ENCODE results near the gene KIN.
A peak's percentile ranks its signal among the peaks of the same experiment; 100 is the strongest.

KIN gene

DNA sequence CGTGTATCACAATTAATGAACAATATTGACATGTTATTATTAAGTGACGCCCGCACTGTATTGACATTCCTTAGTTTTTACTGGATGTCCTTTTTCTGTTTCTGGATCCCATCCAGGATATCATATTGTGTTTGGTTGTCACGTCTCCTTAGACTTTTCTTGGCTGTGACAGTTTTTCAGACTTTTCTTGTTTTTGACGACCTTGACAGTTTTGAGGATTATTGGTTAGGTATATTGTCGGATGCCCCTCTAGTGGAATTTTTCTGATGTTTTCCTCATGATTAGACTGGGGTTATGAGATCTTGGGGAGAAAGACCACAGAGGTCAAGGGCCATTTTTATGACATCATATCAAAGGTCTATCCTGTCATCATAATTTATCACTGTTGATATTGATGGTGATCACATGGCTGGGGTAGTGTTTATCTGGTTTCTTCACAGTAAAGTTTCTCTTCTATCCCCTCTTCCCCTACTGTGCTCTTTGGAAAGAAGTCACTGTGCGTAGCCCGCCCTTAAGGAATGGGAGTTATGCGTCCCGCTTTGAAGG is 41.6 kb upstream of the KIN start:
- H3K27me3 Mint-ChIP-seq (ENCODE audit: low read depth): no peaks in the 10 kb centered on the region
- peaks cover 51% of the 10 kb centered on the region for H3K36me3 Mint-ChIP-seq (ENCODE audit: low read depth)
- no peak overlapping the region for H3K27ac Mint-ChIP-seq
- H3K9me3 Mint-ChIP-seq: no peaks in the 10 kb centered on the region
- TF ChIP-seq, protein P1, sequence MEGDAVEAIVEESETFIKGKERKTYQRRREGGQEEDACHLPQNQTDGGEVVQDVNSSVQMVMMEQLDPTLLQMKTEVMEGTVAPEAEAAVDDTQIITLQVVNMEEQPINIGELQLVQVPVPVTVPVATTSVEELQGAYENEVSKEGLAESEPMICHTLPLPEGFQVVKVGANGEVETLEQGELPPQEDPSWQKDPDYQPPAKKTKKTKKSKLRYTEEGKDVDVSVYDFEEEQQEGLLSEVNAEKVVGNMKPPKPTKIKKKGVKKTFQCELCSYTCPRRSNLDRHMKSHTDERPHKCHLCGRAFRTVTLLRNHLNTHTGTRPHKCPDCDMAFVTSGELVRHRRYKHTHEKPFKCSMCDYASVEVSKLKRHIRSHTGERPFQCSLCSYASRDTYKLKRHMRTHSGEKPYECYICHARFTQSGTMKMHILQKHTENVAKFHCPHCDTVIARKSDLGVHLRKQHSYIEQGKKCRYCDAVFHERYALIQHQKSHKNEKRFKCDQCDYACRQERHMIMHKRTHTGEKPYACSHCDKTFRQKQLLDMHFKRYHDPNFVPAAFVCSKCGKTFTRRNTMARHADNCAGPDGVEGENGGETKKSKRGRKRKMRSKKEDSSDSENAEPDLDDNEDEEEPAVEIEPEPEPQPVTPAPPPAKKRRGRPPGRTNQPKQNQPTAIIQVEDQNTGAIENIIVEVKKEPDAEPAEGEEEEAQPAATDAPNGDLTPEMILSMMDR (IDR thresholded peaks at IDR 0.05; ENCODE audit: unreplicated experiment in 3 of 3): no peak
- H3K4me3 Mint-ChIP-seq: no peak overlapping the region
- peaks cover 13% of the 10 kb centered on the region for H3K4me1 Mint-ChIP-seq

DNA sequence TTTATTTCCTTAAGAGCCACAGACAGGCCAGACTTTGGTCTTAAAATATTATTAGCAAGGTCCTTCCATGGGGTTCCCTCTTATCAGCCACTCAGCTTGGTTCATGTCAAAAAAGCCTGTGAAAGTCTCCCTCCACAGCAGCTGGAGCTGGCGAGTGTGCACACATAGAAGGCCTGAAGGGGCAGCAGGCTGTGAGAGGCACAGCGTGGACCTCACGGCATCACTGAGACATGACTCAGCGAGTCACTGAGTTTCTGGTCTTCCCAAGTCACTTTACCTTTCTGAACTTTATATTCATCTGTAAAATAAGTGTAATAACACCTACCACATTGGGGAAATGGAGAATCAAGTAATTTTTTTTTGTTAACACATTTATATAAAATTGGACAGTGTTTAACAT is 39.2 kb upstream of the KIN start:
- TF ChIP-seq, protein P1 (IDR thresholded peaks at IDR 0.05; ENCODE audit: unreplicated experiment in 3 of 3): no peak
- H3K36me3 Mint-ChIP-seq (ENCODE audit: low read depth): peaks cover 46% of the 10 kb centered on the region
- no peak overlapping the region for H3K4me3 Mint-ChIP-seq
- H3K9me3 Mint-ChIP-seq: no peaks in the 10 kb centered on the region
- no peaks in the 10 kb centered on the region for H3K27me3 Mint-ChIP-seq (ENCODE audit: low read depth)
- no peak overlapping the region for H3K27ac Mint-ChIP-seq
- no peaks in the 10 kb centered on the region for H3K4me1 Mint-ChIP-seq

DNA sequence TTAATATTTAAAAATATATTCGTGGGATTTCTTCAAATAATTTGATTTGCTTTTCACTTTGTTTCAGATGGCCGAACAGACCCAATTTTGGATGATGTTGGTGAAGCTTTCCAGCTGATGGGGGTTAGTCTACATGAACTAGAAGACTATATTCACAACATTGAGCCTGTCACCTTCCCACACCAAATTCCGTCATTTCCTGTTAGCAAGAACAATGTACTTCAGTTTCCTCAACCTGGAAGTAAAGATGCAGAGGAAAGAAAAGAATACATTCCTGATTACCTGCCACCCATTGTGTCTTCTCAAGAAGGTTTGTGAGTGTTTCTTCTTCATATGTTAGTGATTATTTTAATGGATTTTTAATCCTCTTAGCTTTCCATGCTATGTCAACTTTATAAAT is 36.5 kb upstream of the KIN start:
- TF ChIP-seq, protein P1 (IDR thresholded peaks at IDR 0.05; ENCODE audit: unreplicated experiment in 3 of 3): no peak
- H3K27ac Mint-ChIP-seq: no peak overlapping the region
- no peaks in the 10 kb centered on the region for H3K9me3 Mint-ChIP-seq
- H3K4me1 Mint-ChIP-seq: peaks cover 8% of the 10 kb centered on the region
- no peak overlapping the region for H3K4me3 Mint-ChIP-seq
- H3K36me3 Mint-ChIP-seq (ENCODE audit: low read depth): peaks cover 34% of the 10 kb centered on the region
- no peaks in the 10 kb centered on the region for H3K27me3 Mint-ChIP-seq (ENCODE audit: low read depth)

DNA sequence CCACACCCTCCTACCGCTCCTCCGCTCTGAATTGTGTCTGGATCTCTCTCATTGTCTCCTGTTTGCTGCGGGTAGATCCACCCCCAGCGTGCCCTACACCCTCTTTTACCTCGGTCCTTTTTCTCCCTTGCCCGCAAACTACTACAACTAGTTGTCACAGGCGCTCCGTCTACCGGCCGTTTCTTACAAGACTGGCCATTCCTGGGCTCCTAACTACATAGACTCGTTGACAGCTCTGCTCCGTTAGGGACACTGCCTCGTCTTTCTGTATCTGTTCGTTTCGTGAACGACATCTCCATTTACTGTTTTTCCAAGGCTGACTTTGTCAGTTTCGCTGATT is 31.3 kb upstream of the KIN start:
- H3K27me3 Mint-ChIP-seq (ENCODE audit: low read depth): peaks cover 19% of the 10 kb centered on the region
- peaks cover 10% of the 10 kb centered on the region for H3K4me1 Mint-ChIP-seq
- H3K36me3 Mint-ChIP-seq (ENCODE audit: low read depth): peaks cover under 1% of the 10 kb centered on the region
- TF ChIP-seq, protein P1 (IDR thresholded peaks at IDR 0.05; ENCODE audit: unreplicated experiment in 3 of 3): peak; percentile 20 to 28 (median 24)
- peak overlapping the region; percentile 54 to 85 (median 73) for H3K27ac Mint-ChIP-seq
- no peaks in the 10 kb centered on the region for H3K9me3 Mint-ChIP-seq
- H3K4me3 Mint-ChIP-seq: peak overlapping the region; percentile 96 to 99 (median 96)

- TF ChIP-seq, protein P1 (IDR thresholded peaks at IDR 0.05; ENCODE audit: unreplicated experiment in 3 of 3): no peak
- H3K27me3 Mint-ChIP-seq (ENCODE audit: low read depth): peaks cover 25% of the 10 kb centered on the region
- peak within 1 kb of the TSS; percentile 54 to 85 (median 85) for H3K27ac Mint-ChIP-seq
- H3K36me3 Mint-ChIP-seq (ENCODE audit: low read depth): no peaks in the 10 kb centered on the region
- H3K9me3 Mint-ChIP-seq: no peaks in the 10 kb centered on the region
- H3K4me3 Mint-ChIP-seq: peak within 1 kb of the TSS; percentile 96 to 99 (median 96)
- H3K4me1 Mint-ChIP-seq: peaks cover 10% of the 10 kb centered on the region
Measured at GRCh38 chr10:7818295-7819120, 30.7 kb upstream of the KIN start, which contains the start of gene TAF3. TSS of gene TAF3 (plus strand) at chr10:7818505. CDS start at chr10:7818710, 205 bp downstream.

- peaks cover 28% of the 10 kb centered on the region for H3K27me3 Mint-ChIP-seq (ENCODE audit: low read depth)
Measured at GRCh38 chr10:7817984-7818294, 30.1 kb upstream of the KIN start.

More at GRCh38 chr10:7817984-7818294, 30.1 kb upstream of the KIN start:
- Mint-ChIP-seq H3K4me1 (peaks cover 10% of the 10 kb centered on the region), H3K27ac (peak overlapping the region; percentile 26 to 85 (median 78)), H3K4me3 (peak overlapping the region; percentile 96 to 99 (median 96)), H3K36me3 (ENCODE audit: low read depth) (no peaks in the 10 kb centered on the region), H3K9me3 (no peaks in the 10 kb centered on the region)
- TF ChIP-seq, protein P1 (IDR thresholded peaks at IDR 0.05; ENCODE audit: unreplicated experiment in 3 of 3): no peak
